ENCODE results near the gene PLXNA2. TPM values are rescaled to one million over a fixed set of nuclear protein-coding genes. Genes with fewer than 3 reads are reported as not detected.
A peak's percentile ranks its signal among the peaks of the same experiment; 100 is the strongest.

Gene PLXNA2
- polyA plus RNA-seq (2012; ENCODE audit: missing spikeins) = 1.5 TPM

GRCh38 chr1:208243967-208244916, at the start of gene PLXNA2:
Gene PLXNA2, minus strand, starts transcription at chr1:208244384. Its CDS starts 26,462 bp downstream, at chr1:208217922.
- FAIRE-seq = peak; percentile 30
- peak; percentile 36 for DNase-seq (ENCODE audit: insufficient read length)
- TF ChIP-seq POLR2A (IDR thresholded peaks at IDR 0.05; ENCODE audit: low read depth, low read length) = no peak
- no peak for TF ChIP-seq POLR2AphosphoS5 (IDR thresholded peaks at IDR 0.05; ENCODE audit: low read depth, low read length)
- TF ChIP-seq TAF1 (IDR thresholded peaks at IDR 0.05; ENCODE audit: borderline replicate concordance, low read depth, low read length) = no peak

GRCh38 chr1:208292908-208293307, 48.7 kb upstream of the PLXNA2 start:
- no peak for TF ChIP-seq POLR2A (IDR thresholded peaks at IDR 0.05; ENCODE audit: low read depth, low read length)
- no peak for TF ChIP-seq POLR2AphosphoS5 (IDR thresholded peaks at IDR 0.05; ENCODE audit: low read depth, low read length)
- no peak for TF ChIP-seq TAF1 (IDR thresholded peaks at IDR 0.05; ENCODE audit: borderline replicate concordance, low read depth, low read length)
- no peak for FAIRE-seq
- no peak for DNase-seq (ENCODE audit: insufficient read length)

GRCh38 chr1:208291923-208292711, 47.9 kb upstream of the PLXNA2 start:
- DNase-seq (ENCODE audit: insufficient read length) (no peak), FAIRE-seq (no peak)
- TF ChIP-seq POLR2A (IDR thresholded peaks at IDR 0.05; ENCODE audit: low read depth, low read length) (no peak), POLR2AphosphoS5 (IDR thresholded peaks at IDR 0.05; ENCODE audit: low read depth, low read length) (no peak), TAF1 (IDR thresholded peaks at IDR 0.05; ENCODE audit: borderline replicate concordance, low read depth, low read length) (no peak)

GRCh38 chr1:208291129-208291528, 46.9 kb upstream of the PLXNA2 start:
- TF ChIP-seq POLR2AphosphoS5 (IDR thresholded peaks at IDR 0.05; ENCODE audit: low read depth, low read length) (no peak), TAF1 (IDR thresholded peaks at IDR 0.05; ENCODE audit: borderline replicate concordance, low read depth, low read length) (no peak), POLR2A (IDR thresholded peaks at IDR 0.05; ENCODE audit: low read depth, low read length) (no peak)
- FAIRE-seq (no peak), DNase-seq (ENCODE audit: insufficient read length) (no peak)

- DNase-seq (ENCODE audit: insufficient read length) (no peak), FAIRE-seq (no peak)
- no peak for TF ChIP-seq POLR2AphosphoS5 (IDR thresholded peaks at IDR 0.05; ENCODE audit: low read depth, low read length)
- TF ChIP-seq TAF1 (IDR thresholded peaks at IDR 0.05; ENCODE audit: borderline replicate concordance, low read depth, low read length) = no peak
- TF ChIP-seq POLR2A (IDR thresholded peaks at IDR 0.05; ENCODE audit: low read depth, low read length) = no peak
Measured at GRCh38 chr1:208289716-208290115, 45.5 kb upstream of the PLXNA2 start.

GRCh38 chr1:208288495-208288894, 44.3 kb upstream of the PLXNA2 start:
- TF ChIP-seq POLR2A (IDR thresholded peaks at IDR 0.05; ENCODE audit: low read depth, low read length) = no peak
- no peak for TF ChIP-seq TAF1 (IDR thresholded peaks at IDR 0.05; ENCODE audit: borderline replicate concordance, low read depth, low read length)
- no peak for TF ChIP-seq POLR2AphosphoS5 (IDR thresholded peaks at IDR 0.05; ENCODE audit: low read depth, low read length)
- FAIRE-seq = no peak
- DNase-seq (ENCODE audit: insufficient read length) = no peak

- TF ChIP-seq TAF1 (IDR thresholded peaks at IDR 0.05; ENCODE audit: borderline replicate concordance, low read depth, low read length) (no peak), POLR2AphosphoS5 (IDR thresholded peaks at IDR 0.05; ENCODE audit: low read depth, low read length) (no peak), POLR2A (IDR thresholded peaks at IDR 0.05; ENCODE audit: low read depth, low read length) (no peak)
- DNase-seq (ENCODE audit: insufficient read length) (no peak), FAIRE-seq (no peak)
Measured at GRCh38 chr1:208280681-208281450, 36.7 kb upstream of the PLXNA2 start.

GRCh38 chr1:208279826-208280588, 35.8 kb upstream of the PLXNA2 start:
- no peak for FAIRE-seq
- no peak for DNase-seq (ENCODE audit: insufficient read length)
- TF ChIP-seq TAF1 (IDR thresholded peaks at IDR 0.05; ENCODE audit: borderline replicate concordance, low read depth, low read length) (no peak), POLR2AphosphoS5 (IDR thresholded peaks at IDR 0.05; ENCODE audit: low read depth, low read length) (no peak), POLR2A (IDR thresholded peaks at IDR 0.05; ENCODE audit: low read depth, low read length) (no peak)

- no peak for FAIRE-seq
- no peak for DNase-seq (ENCODE audit: insufficient read length)
- TF ChIP-seq POLR2AphosphoS5 (IDR thresholded peaks at IDR 0.05; ENCODE audit: low read depth, low read length) = no peak
- TF ChIP-seq POLR2A (IDR thresholded peaks at IDR 0.05; ENCODE audit: low read depth, low read length) = no peak
- no peak for TF ChIP-seq TAF1 (IDR thresholded peaks at IDR 0.05; ENCODE audit: borderline replicate concordance, low read depth, low read length)
Measured at GRCh38 chr1:208278638-208279037, 34.5 kb upstream of the PLXNA2 start.

- no peak for FAIRE-seq
- no peak for DNase-seq (ENCODE audit: insufficient read length)
- TF ChIP-seq POLR2AphosphoS5 (IDR thresholded peaks at IDR 0.05; ENCODE audit: low read depth, low read length) = no peak
- TF ChIP-seq TAF1 (IDR thresholded peaks at IDR 0.05; ENCODE audit: borderline replicate concordance, low read depth, low read length) = no peak
- TF ChIP-seq POLR2A (IDR thresholded peaks at IDR 0.05; ENCODE audit: low read depth, low read length) = no peak
Measured at GRCh38 chr1:208276757-208277435, 32.7 kb upstream of the PLXNA2 start.

All from GM12892 (cell line).